C1 segment of cervical spinal cord (tissue), 14 donors: Measurements from ENCODE around the gene FEM1A.
"Not testable (repeated sequence)": the region's sequence is repeated elsewhere in the genome, so short reads cannot be mapped to it uniquely, and the experiment has no call there.

ENCODE experiments used
- DNase-seq, 14 donors: peaks; one replicate each; lab custom pipeline; 2025; lab: John Stamatoyannopoulos, UW

FEM1A gene

GRCh38 chr19:4814625-4815425, 23.3 kb downstream of the FEM1A start:
- no peak for DNase-seq

GRCh38 chr19:4815426-4816201, 24.1 kb downstream of the FEM1A start:
- peak in 13 of 14 donors; percentile 37 to 88 (median 81) for DNase-seq

- DNase-seq, result no peak
These were observed 24.8 kb downstream of the FEM1A start for GRCh38 chr19:4816202-4816949.

- peak in 1 of 14 donors; percentile 0 for DNase-seq
These were observed 25.4 kb downstream of the FEM1A start for GRCh38 chr19:4816950-4817278.

- no peak for DNase-seq
These were observed 26.1 kb downstream of the FEM1A start for GRCh38 chr19:4817467-4818277.

GRCh38 chr19:4821265-4821664, 29.7 kb downstream of the FEM1A start:
- DNase-seq, result no peak

GRCh38 chr19:4822354-4822753, 30.8 kb downstream of the FEM1A start:
- DNase-seq, result not testable (repeated sequence)

GRCh38 chr19:4823577-4823976, 32.0 kb downstream of the FEM1A start:
- no peak for DNase-seq

GRCh38 chr19:4829001-4829712, 37.6 kb downstream of the FEM1A start:
- DNase-seq, result peak in 8 of 14 donors; percentile 6 to 33 (median 22)

GRCh38 chr19:4830332-4830731, 38.8 kb downstream of the FEM1A start:
- DNase-seq, result no peak

GRCh38 chr19:4830768-4831265, 39.3 kb downstream of the FEM1A start:
- no peak for DNase-seq

- DNase-seq, result peak in 10 of 14 donors; percentile 12 to 63 (median 40)
These were observed 39.9 kb downstream of the FEM1A start, which contains the start of gene TICAM1 for GRCh38 chr19:4831304-4831978. TICAM1 (minus strand) TSS chr19:4831712; CDS start chr19:4818377, 13,335 bp downstream.

- DNase-seq, result not testable (repeated sequence)
These were observed 40.4 kb downstream of the FEM1A start for GRCh38 chr19:4831979-4832340.

- no peak for DNase-seq
These were observed 41.2 kb downstream of the FEM1A start for GRCh38 chr19:4832776-4833175.

- no peak for DNase-seq
These were observed 47.7 kb downstream of the FEM1A start for GRCh38 chr19:4839192-4839591.

GRCh38 chr19:4843647-4843965, 52.1 kb downstream of the FEM1A start:
- no peak for DNase-seq

GRCh38 chr19:4844348-4845179, 53.0 kb downstream of the FEM1A start:
- no peak for DNase-seq

- not testable (repeated sequence) for DNase-seq
These were observed 54.4 kb downstream of the FEM1A start for GRCh38 chr19:4845975-4846374.
